GM21529 (cell line): ENCODE results near the gene DTX4.
A peak's percentile ranks its signal among the peaks of the same experiment; 100 is the strongest.

Experiments
- ATAC-seq: cut with Tn5 transposase; IDR thresholded peaks from one replicate; pipeline ENCODE4 v1.9.1; 2021; ENCODE audit not compliant: unreplicated experiment

DTX4 gene

DNA sequence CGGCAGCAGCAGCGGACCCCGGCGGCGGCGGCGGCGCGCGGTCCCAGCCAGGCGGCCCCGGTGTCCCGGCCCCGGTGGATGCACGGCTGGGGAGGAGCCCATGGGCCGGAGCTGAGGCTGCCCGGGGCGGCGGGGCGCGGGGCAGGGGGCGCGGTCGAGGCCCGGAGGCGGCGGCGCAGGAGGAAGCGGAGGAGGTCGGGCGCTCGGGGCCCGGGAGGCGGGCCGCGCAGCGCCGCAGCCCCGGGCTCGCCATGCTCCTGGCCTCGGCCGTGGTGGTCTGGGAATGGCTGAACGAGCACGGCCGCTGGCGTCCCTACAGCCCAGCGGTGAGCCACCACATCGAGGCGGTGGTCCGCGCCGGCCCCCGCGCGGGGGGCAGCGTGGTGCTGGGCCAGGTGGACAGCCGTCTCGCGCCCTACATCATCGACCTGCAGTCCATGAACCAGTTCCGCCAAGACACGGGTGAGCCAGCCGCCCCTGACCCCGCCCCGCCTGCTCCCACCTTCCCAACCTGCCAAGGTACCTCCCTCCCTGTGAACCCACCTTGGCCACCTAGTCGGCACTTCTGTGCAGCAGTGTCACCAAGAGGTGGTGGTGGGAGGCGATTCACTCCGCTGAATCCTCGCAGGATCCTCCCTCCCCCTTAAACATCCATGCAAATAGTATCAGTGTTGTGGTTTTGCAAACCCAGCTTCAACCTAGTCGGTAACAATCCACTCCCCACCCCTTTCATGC, 580 bp downstream of the DTX4 start:
- peak; percentile 33 for ATAC-seq

DNA sequence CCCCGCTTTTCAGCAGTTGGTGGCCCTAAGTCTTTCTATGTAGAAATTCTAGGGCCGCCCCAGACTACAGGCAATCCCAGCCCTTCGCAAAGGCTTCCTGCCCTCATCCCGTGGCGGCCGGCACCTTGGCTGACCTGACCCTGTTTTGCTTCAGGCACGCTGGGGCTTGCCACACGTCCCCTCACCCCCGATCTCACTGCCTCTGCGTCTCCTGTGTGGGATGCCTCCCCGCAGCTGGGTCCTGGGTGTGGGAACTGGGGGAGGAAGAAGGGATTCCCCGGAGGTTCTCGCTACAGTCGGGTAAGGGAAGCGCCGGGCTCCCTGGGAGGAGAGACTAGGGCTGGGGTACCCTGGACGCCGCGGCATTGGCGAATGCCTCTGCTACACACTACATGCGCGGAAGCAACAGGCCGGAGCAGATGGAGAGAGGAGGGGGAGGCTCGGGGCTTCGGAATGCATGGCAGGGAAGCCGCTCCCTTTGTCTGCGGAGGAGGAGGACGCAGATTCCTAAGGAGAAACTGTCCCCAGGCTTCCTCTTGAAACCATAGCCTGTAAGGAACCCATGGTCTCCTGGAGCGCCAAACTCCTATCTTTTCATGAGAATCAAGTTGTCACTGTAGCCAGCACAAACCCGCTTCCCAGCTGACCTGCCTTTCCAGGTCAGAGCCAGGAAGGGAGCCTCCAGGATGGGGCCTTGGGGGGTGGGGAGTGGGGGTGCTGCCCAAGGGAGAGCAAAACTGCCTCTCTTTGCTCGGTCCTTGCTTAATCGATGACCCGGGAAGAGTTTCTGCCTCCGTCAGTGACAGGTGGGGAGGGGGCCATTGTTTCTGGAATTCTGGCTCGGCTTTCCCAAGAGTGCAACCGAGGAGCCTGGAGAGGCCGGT, 1.4 kb downstream of the DTX4 start:
- ATAC-seq: peak; percentile 8

- no peak for ATAC-seq
Observed at GRCh38 chr11:59173964-59174663, 2.2 kb downstream of the DTX4 start.

- ATAC-seq: no peak
Observed at GRCh38 chr11:59174664-59175033, 2.7 kb downstream of the DTX4 start.

DNA sequence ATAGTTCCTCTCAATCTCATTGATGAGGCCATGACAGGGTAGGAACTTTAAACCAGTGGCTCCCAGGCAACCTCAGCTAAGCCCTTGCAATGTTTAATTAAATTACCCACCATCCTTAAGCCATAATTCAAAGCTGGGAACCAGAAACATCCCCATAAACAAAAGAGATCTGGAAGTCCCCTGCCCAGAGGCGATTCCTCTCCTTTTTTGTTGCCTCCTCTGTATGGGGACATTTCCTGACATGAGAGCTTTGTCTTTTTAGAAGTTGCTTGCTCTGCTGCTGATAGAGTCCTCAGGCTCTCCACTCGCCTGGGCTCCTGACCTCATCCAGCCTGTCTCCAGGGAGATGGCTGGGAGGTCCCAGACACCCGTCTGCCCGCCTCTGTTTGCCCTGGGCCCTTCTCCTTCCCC, 3.2 kb downstream of the DTX4 start:
- ATAC-seq: no peak

GRCh38 chr11:59176330-59176729, 4.4 kb downstream of the DTX4 start:
- ATAC-seq: no peak

DNA sequence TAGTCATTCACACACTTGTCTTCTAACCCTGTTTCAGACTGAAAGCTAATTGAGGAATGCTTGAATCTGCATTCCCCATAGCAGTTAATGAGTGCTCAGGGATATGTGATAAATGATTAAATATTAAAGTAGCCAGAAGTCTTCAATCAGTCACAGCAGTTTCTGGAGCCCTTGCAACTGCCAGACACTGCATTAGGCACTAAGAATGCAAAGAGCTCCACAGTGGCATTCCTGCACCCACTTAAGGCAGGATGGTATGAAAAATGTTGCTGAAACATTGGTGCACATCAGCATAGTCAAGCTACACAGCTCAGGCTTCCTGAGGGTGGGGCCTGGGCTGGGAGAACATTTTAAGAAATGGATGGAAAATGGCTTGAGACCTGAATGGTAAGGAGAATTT, 6.5 kb downstream of the DTX4 start:
- ATAC-seq: no peak

- no peak for ATAC-seq
Observed at GRCh38 chr11:59179121-59179520, 7.2 kb downstream of the DTX4 start.

- no peak for ATAC-seq
Observed at GRCh38 chr11:59180168-59180776, 8.3 kb downstream of the DTX4 start.

- ATAC-seq: no peak
Observed at GRCh38 chr11:59180907-59181306, 9.0 kb downstream of the DTX4 start.

DNA sequence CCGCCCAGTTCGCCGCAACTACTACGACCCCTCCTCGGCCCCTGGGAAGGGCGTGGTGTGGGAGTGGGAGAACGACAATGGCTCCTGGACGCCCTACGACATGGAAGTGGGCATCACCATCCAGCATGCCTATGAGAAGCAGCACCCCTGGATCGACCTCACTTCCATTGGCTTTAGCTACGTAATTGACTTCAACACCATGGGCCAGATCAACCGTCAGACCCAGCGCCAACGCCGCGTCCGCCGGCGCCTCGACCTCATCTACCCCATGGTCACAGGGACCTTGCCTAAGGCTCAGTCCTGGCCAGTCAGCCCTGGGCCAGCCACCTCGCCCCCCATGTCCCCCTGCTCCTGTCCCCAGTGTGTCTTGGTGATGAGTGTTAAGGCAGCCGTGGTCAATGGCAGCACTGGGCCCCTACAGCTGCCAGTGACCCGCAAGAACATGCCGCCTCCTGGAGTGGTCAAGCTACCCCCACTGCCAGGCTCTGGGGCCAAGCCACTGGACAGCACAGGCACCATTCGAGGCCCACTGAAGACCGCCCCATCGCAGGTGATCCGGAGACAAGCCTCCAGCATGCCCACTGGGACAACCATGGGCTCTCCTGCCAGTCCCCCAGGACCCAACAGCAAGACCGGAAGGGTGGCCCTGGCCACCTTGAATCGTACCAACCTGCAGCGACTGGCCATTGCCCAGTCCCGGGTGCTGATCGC, 10.0 kb downstream of the DTX4 start:
- no peak for ATAC-seq

- no peak for ATAC-seq
Observed at GRCh38 chr11:59182457-59183151, 10.7 kb downstream of the DTX4 start.

DNA sequence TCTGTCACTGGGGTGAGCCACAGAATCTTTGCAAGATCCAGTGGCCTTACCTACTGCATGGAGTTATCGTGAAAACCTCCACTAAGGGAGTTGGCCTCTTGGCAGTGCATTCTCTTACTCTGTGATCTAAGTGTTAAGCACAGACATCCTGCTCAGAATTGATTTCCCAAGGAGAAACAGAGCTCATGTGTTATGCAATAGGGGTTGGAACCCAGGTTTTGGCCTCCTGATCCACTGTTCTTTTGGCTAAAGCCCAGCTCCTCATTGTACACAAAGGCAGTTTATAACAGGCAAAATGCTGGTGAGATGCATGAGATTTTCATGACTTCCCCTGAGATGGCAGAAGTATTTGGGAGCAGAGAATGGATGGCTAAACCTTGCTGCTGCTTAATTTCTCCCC, 11.8 kb downstream of the DTX4 start:
- ATAC-seq: no peak

- no peak for ATAC-seq
Observed at GRCh38 chr11:59184691-59185339, 12.9 kb downstream of the DTX4 start.

- no peak for ATAC-seq
Observed at GRCh38 chr11:59185386-59185945, 13.5 kb downstream of the DTX4 start.

GRCh38 chr11:59186130-59186594, 14.2 kb downstream of the DTX4 start:
- ATAC-seq: peak; percentile 74

GRCh38 chr11:59187035-59187434, 15.1 kb downstream of the DTX4 start:
- ATAC-seq: no peak

GRCh38 chr11:59187587-59187986, 15.7 kb downstream of the DTX4 start:
- ATAC-seq: no peak

DNA sequence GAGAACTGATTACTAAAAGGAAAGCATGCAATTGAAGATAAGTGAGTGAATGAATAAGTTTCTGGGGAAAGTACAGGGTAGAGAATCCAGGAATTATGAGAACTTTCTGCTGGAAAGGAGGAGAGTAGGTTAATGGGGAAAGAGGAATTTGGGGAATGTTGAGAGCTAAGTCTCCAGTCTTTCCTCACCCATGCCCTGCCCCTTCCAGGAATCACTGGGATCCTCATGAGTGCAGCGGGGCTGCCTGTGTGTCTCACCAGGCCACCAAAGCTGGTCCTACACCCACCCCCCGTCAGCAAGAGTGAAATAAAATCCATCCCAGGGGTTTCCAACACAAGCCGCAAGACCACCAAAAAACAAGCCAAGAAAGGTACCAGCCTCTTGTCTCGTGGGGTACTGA, 17.0 kb downstream of the DTX4 start:
- ATAC-seq: no peak
